HCT116 (cell line): ENCODE data around the gene SCAI. TPM values are rescaled to one million over a fixed set of nuclear protein-coding genes. Genes with fewer than 3 reads are reported as not detected.
"Not testable (repeated sequence)": the region's sequence is repeated elsewhere in the genome, so short reads cannot be mapped to it uniquely, and the experiment has no call there.

Experiments used
- ATAC-seq: fragments of 200-7000 bp; cut with Tn5 transposase; 2 replicates; pipeline ENCODE4 v1.9.1; 2020; ENCODE audit warnings: mild to moderate bottlenecking, moderate library complexity
- BruUV-seq: library from RNA; stranded (reverse); fragments of 400-500 nt; replicated peaks from 2 replicates; lab custom pipeline; 2021; lab: Mats Ljungman, UMichigan
- CTCF ChIA-PET: fragments of 300-600 bp; sonication (Branson Sonifier 250); formaldehyde crosslinking; loops from one replicate; lab custom pipeline; 2021; ENCODE audit warnings: antibody characterized with exemption; lab: Charles Lee
- POLR2A ChIA-PET: fragments of 300-600, 350-600 bp; sonication (Branson Sonifier 250); formaldehyde crosslinking; loops from one replicate; lab custom pipeline; 2021; ENCODE audit warnings: antibody characterized with exemption; lab: Charles Lee
- RAD21 ChIA-PET, 2 experiments: fragments of 300-600 bp; sonication (Branson Sonifier 250); formaldehyde crosslinking; loops; one replicate each; lab custom pipeline; 2023; ENCODE audit warnings: low total read pairs in 2 of 2; ENCODE audit not compliant: uncharacterized antibody in 2 of 2, unreplicated experiment in 2 of 2, low non-redundant PET in 1 of 2; lab: Charles Lee
- DNase-seq: peaks from one replicate; pipeline ENCODE4 v3.0.0-alpha.2; 2010; ENCODE audit warnings: low read depth, low spot score
- H2AFZ ChIP-seq: fragments of 200-600 bp; shearing (Covaris generic), sonication (generic); 2 replicates; pipeline ENCODE4 v1.6.1; 2017; ENCODE audit warnings: low read depth, mixed run types, mixed read lengths, antibody characterized with exemption, low read length; ENCODE audit not compliant: poor library complexity, severe bottlenecking
- H3K27ac ChIP-seq: 2 replicates; pipeline ENCODE4 v1.5.1; 2012; ENCODE audit warnings: low read depth, low read length
- H3K27me3 ChIP-seq: fragments of 200-600 bp; sonication (generic); 2 replicates; pipeline ENCODE4 v1.6.1; 2016; ENCODE audit warnings: mixed run types, low read length, mixed read lengths; ENCODE audit not compliant: insufficient read depth
- H3K36me3 ChIP-seq, 2 experiments: fragments of 200-500 bp in 1 of 2; fragments of 200-600 bp in 1 of 2; sonication (Bioruptor generic) in 1 of 2; sonication (generic) in 1 of 2; 2 replicates each; pipeline versions ENCODE4 v1.5.1 to v1.6.1; 2014 to 2016; ENCODE audit warnings: low read length in 2 of 2, inconsistent platforms in 1 of 2, mixed read lengths in 1 of 2, mixed run types in 1 of 2; ENCODE audit not compliant: insufficient read depth in 2 of 2, control insufficient read depth in 1 of 2
- H3K4me1 ChIP-seq, 2 experiments: fragments of 200-600 bp in 1 of 2; sonication (generic) in 1 of 2; 2 replicates each; pipeline versions ENCODE4 v1.5.1 to v1.6.1; 2012 to 2017; ENCODE audit warnings: low read length in 2 of 2, inconsistent platforms in 1 of 2, mild to moderate bottlenecking in 1 of 2, mixed read lengths in 1 of 2, mixed run types in 1 of 2, moderate library complexity in 1 of 2; ENCODE audit not compliant: insufficient read depth in 2 of 2, control insufficient read depth in 1 of 2
- H3K4me2 ChIP-seq: fragments of 200-600 bp; sonication (generic); 2 replicates; pipeline ENCODE4 v1.6.1; 2017; ENCODE audit warnings: mixed run types, low read length, mixed read lengths
- H3K4me3 ChIP-seq, 2 experiments: fragments of 200-600 bp in 1 of 2; sonication (generic) in 1 of 2; replicated peaks in 1 of 2; 2 replicates each; pipeline ENCODE4 v1.5.1; 2011 to 2016; ENCODE audit warnings: low read length in 2 of 2, control low read depth in 1 of 2, low read depth in 1 of 2, mild to moderate bottlenecking in 1 of 2, mixed read lengths in 1 of 2, mixed run types in 1 of 2
- H3K79me2 ChIP-seq: fragments of 200-600 bp; sonication (generic); 2 replicates; pipeline ENCODE4 v1.6.1; 2017; ENCODE audit warnings: mild to moderate bottlenecking, mixed run types, low read length, moderate library complexity, mixed read lengths; ENCODE audit not compliant: insufficient read depth
- H3K9ac ChIP-seq: fragments of 200-600 bp; sonication (generic); 2 replicates; pipeline ENCODE4 v1.6.1; 2016; ENCODE audit warnings: low read length, mixed read lengths
- H3K9me2 ChIP-seq: fragments of 200-600 bp; sonication (generic), shearing (Covaris generic); 2 replicates; pipeline ENCODE4 v1.6.1; 2017; ENCODE audit warnings: mixed run types, mild to moderate bottlenecking, moderate library complexity; ENCODE audit not compliant: insufficient read depth
- H3K9me3 ChIP-seq, 2 experiments: fragments of 200-500 bp in 1 of 2; fragments of 200-600 bp in 1 of 2; sonication (Bioruptor generic) in 1 of 2; sonication (generic) in 1 of 2; 2 replicates each; pipeline ENCODE4 v1.6.1; 2014 to 2017; ENCODE audit warnings: low read length in 2 of 2, mixed read lengths in 2 of 2, inconsistent platforms in 1 of 2, low read depth in 1 of 2, mild to moderate bottlenecking in 1 of 2, mixed run types in 1 of 2, moderate library complexity in 1 of 2; ENCODE audit not compliant: control insufficient read depth in 1 of 2, insufficient read depth in 1 of 2
- H4K20me1 ChIP-seq: fragments of 200-600 bp; sonication (generic), shearing (Covaris generic); 2 replicates; pipeline ENCODE4 v1.6.1; 2017; ENCODE audit warnings: mixed run types, mild to moderate bottlenecking, moderate library complexity; ENCODE audit not compliant: insufficient read depth
- CEBPB ChIP-seq: IDR thresholded peaks from 2 replicates; pipeline ENCODE4 v1.6.1; 2012; ENCODE audit warnings: low read depth
- ELF1 ChIP-seq: IDR thresholded peaks from 2 replicates; pipeline ENCODE4 v1.6.1; 2012; ENCODE audit warnings: low read depth, borderline replicate concordance
- FOSL1 ChIP-seq: IDR thresholded peaks from 2 replicates; pipeline ENCODE4 v1.6.1; 2012; ENCODE audit warnings: low read depth
- JUND ChIP-seq: IDR thresholded peaks from 2 replicates; pipeline ENCODE4 v1.6.1; 2012
- POLR2A ChIP-seq: IDR thresholded peaks from 2 replicates; pipeline ENCODE4 v1.7.0; 2011; ENCODE audit warnings: borderline replicate concordance; ENCODE audit not compliant: insufficient read depth, insufficient read length; ENCODE audit errors: extremely low read depth
- POLR2AphosphoS5 ChIP-seq: IDR thresholded peaks from 2 replicates; pipeline ENCODE4 v1.6.1; 2011; ENCODE audit warnings: mild to moderate bottlenecking, low read depth, low read length, moderate library complexity
- SP1 ChIP-seq: IDR thresholded peaks from 2 replicates; pipeline ENCODE4 v1.6.1; 2012; ENCODE audit warnings: low read depth
- YY1 ChIP-seq: IDR thresholded peaks from 2 replicates; pipeline ENCODE4 v1.6.1; 2011; ENCODE audit warnings: low read length, low read depth, moderate library complexity, mild to moderate bottlenecking; ENCODE audit not compliant: insufficient replicate concordance; ENCODE audit errors: extremely low read depth
- ZFX ChIP-seq: fragments of 450-650 bp; IDR thresholded peaks from 2 replicates; pipeline ENCODE4 v1.6.1; 2017
- ZNF274 ChIP-seq: fragments of 200-500 bp; sonication (Bioruptor generic); IDR thresholded peaks from 2 replicates; pipeline ENCODE4 v1.6.1; 2014; ENCODE audit warnings: mild to moderate bottlenecking, low read depth, low read length, inconsistent platforms
- intact Hi-C: fragments of 100-400 bp; cut with micrococcal nuclease; formaldehyde crosslinking; loops from 2 replicates; pipeline ENCODE4 v1.10.0; 2022
- total RNA-seq: library from RNA; stranded (reverse); gene quantifications from one replicate; pipeline ENCODE4 v1.2.1, GENCODE V29; 2021; ENCODE audit not compliant: unreplicated experiment
- TF ChIP-seq, protein P1 (sequence below): IDR thresholded peaks from 2 replicates; pipeline ENCODE4 v1.6.1; 2011; ENCODE audit warnings: mild to moderate bottlenecking, low read length, moderate library complexity; ENCODE audit not compliant: insufficient replicate concordance; ENCODE audit errors: extremely low read depth
- TF ChIP-seq, protein P2 (sequence below): IDR thresholded peaks from 2 replicates; pipeline ENCODE4 v1.6.1; 2012; ENCODE audit warnings: low read depth
- TF ChIP-seq, protein P3 (sequence below): IDR thresholded peaks from 2 replicates; pipeline ENCODE4 v1.6.1; 2012

SCAI gene
- total RNA-seq, 1 experiment from 2014 or later: 14.0 TPM

DNA sequence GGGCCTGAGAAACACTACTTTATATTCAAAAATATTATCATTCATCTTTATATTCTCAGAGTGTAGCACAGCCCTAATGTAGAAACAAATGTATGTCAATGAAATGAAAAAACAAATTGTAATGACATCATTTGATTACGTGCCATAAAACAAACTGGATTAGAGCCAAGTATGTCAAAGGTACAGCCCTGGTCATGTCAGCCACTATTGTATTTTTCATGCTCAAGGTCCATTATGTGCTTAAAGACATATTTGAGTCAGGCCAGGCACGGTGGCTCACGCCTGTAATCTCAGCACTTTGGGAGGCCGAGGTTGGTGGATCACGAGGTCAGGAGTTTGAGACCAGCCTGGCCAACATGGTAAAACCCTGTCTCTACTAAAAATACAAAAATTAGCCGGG is 222.9 kb downstream of the SCAI start:
- BruUV-seq, intact Hi-C loops, H3K9me2 ChIP-seq, H2AFZ ChIP-seq, H4K20me1 ChIP-seq, H3K4me3 ChIP-seq, ATAC-seq, H3K9ac ChIP-seq, H3K79me2 ChIP-seq, DNase-seq, H3K27me3 ChIP-seq, POLR2A ChIA-PET, H3K4me1 ChIP-seq, H3K27ac ChIP-seq, CTCF ChIA-PET, H3K4me2 ChIP-seq, H3K9me3 ChIP-seq, RAD21 ChIA-PET: not testable (repeated sequence)
- H3K36me3 ChIP-seq: peaks cover 7 to 10% of the 10 kb centered on the region in 2 experiments; a peak in 3 of 4 replicates

DNA sequence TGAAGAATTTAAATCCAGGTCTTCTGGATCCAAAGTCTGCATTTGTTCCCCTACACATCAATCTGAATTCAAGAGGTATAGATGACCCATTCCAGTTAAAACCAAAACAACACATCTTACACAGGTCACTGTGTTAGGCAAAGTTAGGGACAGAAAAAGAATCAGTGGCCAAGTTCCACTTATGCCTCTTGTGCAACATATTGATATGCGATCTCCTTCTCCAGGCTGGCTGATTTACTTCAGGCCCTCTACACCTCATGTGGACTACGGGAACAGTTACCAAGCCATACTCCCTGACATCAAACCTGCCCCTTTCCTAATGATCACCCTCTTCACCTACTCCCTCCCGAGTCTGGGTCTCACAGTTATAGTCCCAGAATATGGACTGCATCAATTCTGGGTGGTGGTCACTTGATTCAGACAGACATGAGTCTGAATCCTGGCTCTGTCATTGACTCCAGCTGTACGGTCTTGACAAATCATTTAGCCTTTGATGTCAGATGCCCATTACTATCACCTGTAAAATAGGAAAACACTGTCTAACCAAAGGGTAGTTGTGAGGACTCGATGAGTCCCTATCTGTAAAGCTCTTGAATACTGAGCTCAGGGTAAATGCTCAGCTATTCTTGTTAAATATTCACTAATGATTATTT is 228.4 kb downstream of the SCAI start:
- Histone ChIP-seq H3K27me3 (no peaks in the 10 kb centered on the region), H3K4me1 (no peaks in the 10 kb centered on the region), H4K20me1 (no peaks in the 10 kb centered on the region), H3K9me2 (no peaks in the 10 kb centered on the region), H3K27ac (no peak overlapping the region), H3K4me2 (no peak overlapping the region), H2AFZ (no peak overlapping the region), H3K36me3 (peaks cover 0 to 2% of the 10 kb centered on the region in 2 experiments; a peak in 1 of 4 replicates), H3K4me3 (no peak overlapping the region), H3K79me2 (no peaks in the 10 kb centered on the region), H3K9me3 (no peaks in the 10 kb centered on the region), H3K9ac (no peak overlapping the region)
- no TSS peak for BruUV-seq
- no peak for TF ChIP-seq POLR2A
- TF ChIP-seq, protein P1, sequence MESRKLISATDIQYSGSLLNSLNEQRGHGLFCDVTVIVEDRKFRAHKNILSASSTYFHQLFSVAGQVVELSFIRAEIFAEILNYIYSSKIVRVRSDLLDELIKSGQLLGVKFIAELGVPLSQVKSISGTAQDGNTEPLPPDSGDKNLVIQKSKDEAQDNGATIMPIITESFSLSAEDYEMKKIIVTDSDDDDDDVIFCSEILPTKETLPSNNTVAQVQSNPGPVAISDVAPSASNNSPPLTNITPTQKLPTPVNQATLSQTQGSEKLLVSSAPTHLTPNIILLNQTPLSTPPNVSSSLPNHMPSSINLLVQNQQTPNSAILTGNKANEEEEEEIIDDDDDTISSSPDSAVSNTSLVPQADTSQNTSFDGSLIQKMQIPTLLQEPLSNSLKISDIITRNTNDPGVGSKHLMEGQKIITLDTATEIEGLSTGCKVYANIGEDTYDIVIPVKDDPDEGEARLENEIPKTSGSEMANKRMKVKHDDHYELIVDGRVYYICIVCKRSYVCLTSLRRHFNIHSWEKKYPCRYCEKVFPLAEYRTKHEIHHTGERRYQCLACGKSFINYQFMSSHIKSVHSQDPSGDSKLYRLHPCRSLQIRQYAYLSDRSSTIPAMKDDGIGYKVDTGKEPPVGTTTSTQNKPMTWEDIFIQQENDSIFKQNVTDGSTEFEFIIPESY: no peak
- TF ChIP-seq ZNF274: no peak
- no peak for TF ChIP-seq POLR2AphosphoS5
- TF ChIP-seq JUND: no peak
- TF ChIP-seq ZFX: no peak
- no peak for TF ChIP-seq YY1
- TF ChIP-seq, protein P2, sequence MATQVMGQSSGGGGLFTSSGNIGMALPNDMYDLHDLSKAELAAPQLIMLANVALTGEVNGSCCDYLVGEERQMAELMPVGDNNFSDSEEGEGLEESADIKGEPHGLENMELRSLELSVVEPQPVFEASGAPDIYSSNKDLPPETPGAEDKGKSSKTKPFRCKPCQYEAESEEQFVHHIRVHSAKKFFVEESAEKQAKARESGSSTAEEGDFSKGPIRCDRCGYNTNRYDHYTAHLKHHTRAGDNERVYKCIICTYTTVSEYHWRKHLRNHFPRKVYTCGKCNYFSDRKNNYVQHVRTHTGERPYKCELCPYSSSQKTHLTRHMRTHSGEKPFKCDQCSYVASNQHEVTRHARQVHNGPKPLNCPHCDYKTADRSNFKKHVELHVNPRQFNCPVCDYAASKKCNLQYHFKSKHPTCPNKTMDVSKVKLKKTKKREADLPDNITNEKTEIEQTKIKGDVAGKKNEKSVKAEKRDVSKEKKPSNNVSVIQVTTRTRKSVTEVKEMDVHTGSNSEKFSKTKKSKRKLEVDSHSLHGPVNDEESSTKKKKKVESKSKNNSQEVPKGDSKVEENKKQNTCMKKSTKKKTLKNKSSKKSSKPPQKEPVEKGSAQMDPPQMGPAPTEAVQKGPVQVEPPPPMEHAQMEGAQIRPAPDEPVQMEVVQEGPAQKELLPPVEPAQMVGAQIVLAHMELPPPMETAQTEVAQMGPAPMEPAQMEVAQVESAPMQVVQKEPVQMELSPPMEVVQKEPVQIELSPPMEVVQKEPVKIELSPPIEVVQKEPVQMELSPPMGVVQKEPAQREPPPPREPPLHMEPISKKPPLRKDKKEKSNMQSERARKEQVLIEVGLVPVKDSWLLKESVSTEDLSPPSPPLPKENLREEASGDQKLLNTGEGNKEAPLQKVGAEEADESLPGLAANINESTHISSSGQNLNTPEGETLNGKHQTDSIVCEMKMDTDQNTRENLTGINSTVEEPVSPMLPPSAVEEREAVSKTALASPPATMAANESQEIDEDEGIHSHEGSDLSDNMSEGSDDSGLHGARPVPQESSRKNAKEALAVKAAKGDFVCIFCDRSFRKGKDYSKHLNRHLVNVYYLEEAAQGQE: no peak
- no peak for TF ChIP-seq SP1
- TF ChIP-seq, protein P3, sequence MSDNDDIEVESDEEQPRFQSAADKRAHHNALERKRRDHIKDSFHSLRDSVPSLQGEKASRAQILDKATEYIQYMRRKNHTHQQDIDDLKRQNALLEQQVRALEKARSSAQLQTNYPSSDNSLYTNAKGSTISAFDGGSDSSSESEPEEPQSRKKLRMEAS: no peak
- no peak for TF ChIP-seq CEBPB
- no peak for TF ChIP-seq ELF1
- TF ChIP-seq FOSL1: no peak
- intact Hi-C loops: no loop called here
- ChIA-PET CTCF (no interaction called here), POLR2A (no interaction called here), RAD21 (no interaction called here)
- no peak for ATAC-seq
- DNase-seq: no peak
